Astrocyte (in vitro differentiated cells and primary cell): ENCODE measurements around the gene KCNJ11. TPM values are rescaled to one million over a fixed set of nuclear protein-coding genes. Genes with fewer than 3 reads are reported as not detected.

Experiments
- DNase-seq: peaks from one replicate; pipeline ENCODE4 v3.0.0-alpha.2; 2010; ENCODE audit warnings: low read depth
- FAIRE-seq: peaks from 2 replicates; lab custom pipeline; 2011; peaks lifted over from hg19 to GRCh38; lab: Jason Lieb, UNC
- H2AFZ ChIP-seq: 2 replicates; pipeline ENCODE4 v1.6.0; 2012; ENCODE audit warnings: low read depth, low read length, inconsistent platforms
- H3K27ac ChIP-seq: 2 replicates; pipeline ENCODE4 v1.5.1; 2011; ENCODE audit warnings: low read depth, low read length, inconsistent platforms
- H3K27me3 ChIP-seq: 2 replicates; pipeline ENCODE4 v1.6.0; 2011; ENCODE audit warnings: low read length, inconsistent platforms; ENCODE audit not compliant: insufficient read depth
- H3K36me3 ChIP-seq: 2 replicates; pipeline ENCODE4 v1.5.1; 2011; ENCODE audit warnings: low read length, inconsistent platforms; ENCODE audit not compliant: insufficient read depth
- H3K4me1 ChIP-seq: 2 replicates; pipeline ENCODE4 v1.5.1; 2011; ENCODE audit warnings: low read length, inconsistent platforms; ENCODE audit not compliant: insufficient read depth
- H3K4me2 ChIP-seq: 2 replicates; pipeline ENCODE4 v1.6.0; 2012; ENCODE audit warnings: low read length, inconsistent platforms
- H3K4me3 ChIP-seq: 2 replicates; pipeline ENCODE4 v1.5.1; 2011; ENCODE audit warnings: low read depth, mild to moderate bottlenecking, low read length, inconsistent platforms; ENCODE audit not compliant: insufficient read depth
- H3K79me2 ChIP-seq: 2 replicates; pipeline ENCODE4 v1.6.0; 2012; ENCODE audit warnings: mild to moderate bottlenecking, low read length, inconsistent platforms; ENCODE audit not compliant: insufficient read depth
- H3K9ac ChIP-seq: 2 replicates; pipeline ENCODE4 v1.6.0; 2012; ENCODE audit warnings: mild to moderate bottlenecking, low read length, inconsistent platforms
- H3K9me3 ChIP-seq: 2 replicates; pipeline ENCODE4 v1.5.1; 2012; ENCODE audit warnings: low read depth, mild to moderate bottlenecking, low read length, inconsistent platforms; ENCODE audit not compliant: insufficient read depth
- H4K20me1 ChIP-seq: 2 replicates; pipeline ENCODE4 v1.6.0; 2012; ENCODE audit warnings: low read length, inconsistent platforms; ENCODE audit not compliant: insufficient read depth
- H3K27ac Mint-ChIP-seq: one replicate; pipeline ENCODE4 v1.8.0; 2021; ENCODE audit warnings: mild to moderate bottlenecking, mixed read lengths; ENCODE audit not compliant: unreplicated experiment
- H3K27me3 Mint-ChIP-seq: one replicate; pipeline ENCODE4 v1.8.0; 2021; ENCODE audit warnings: low read depth, mixed read lengths; ENCODE audit not compliant: unreplicated experiment
- H3K36me3 Mint-ChIP-seq: one replicate; pipeline ENCODE4 v1.8.0; 2021; ENCODE audit warnings: low read depth, mixed read lengths; ENCODE audit not compliant: unreplicated experiment
- H3K4me1 Mint-ChIP-seq: one replicate; pipeline ENCODE4 v1.8.0; 2021; ENCODE audit warnings: low read depth, mixed read lengths; ENCODE audit not compliant: unreplicated experiment
- H3K4me3 Mint-ChIP-seq: one replicate; pipeline ENCODE4 v1.8.0; 2021; ENCODE audit warnings: mild to moderate bottlenecking, moderate library complexity, mixed read lengths; ENCODE audit not compliant: unreplicated experiment
- H3K9me3 Mint-ChIP-seq: one replicate; pipeline ENCODE4 v1.8.0; 2021; ENCODE audit warnings: mild to moderate bottlenecking, mixed read lengths; ENCODE audit not compliant: unreplicated experiment
- CTCF ChIP-seq: IDR thresholded peaks from 2 replicates; pipeline ENCODE4 v1.5.1; 2011; ENCODE audit warnings: low read depth, mild to moderate bottlenecking, inconsistent platforms, low read length, moderate library complexity; ENCODE audit not compliant: insufficient read depth
- EZH2 ChIP-seq: IDR thresholded peaks from 2 replicates; pipeline ENCODE4 v1.6.1; 2012; ENCODE audit warnings: mild to moderate bottlenecking, low read length, inconsistent platforms; ENCODE audit not compliant: insufficient read depth
- total RNA-seq: library from RNA; stranded (reverse); gene quantifications from 2 replicates; pipeline ENCODE4 v1.2.1, GENCODE V29; 2021

Gene KCNJ11
- total RNA-seq, 1 donor from 2014 or later: 0.43 TPM

GRCh38 chr11:17375547-17375946 is 12.9 kb downstream of the KCNJ11 start:
- Histone ChIP-seq H3K4me2 (no peak overlapping the region), H2AFZ (no peak overlapping the region), H4K20me1 (no peaks in the 10 kb centered on the region), H3K4me1 (peaks cover 1% of the 10 kb centered on the region), H3K36me3 (no peaks in the 10 kb centered on the region), H3K9ac (no peak overlapping the region), H3K4me3 (no peak overlapping the region), H3K27me3 (no peaks in the 10 kb centered on the region), H3K27ac (no peak overlapping the region), H3K9me3 (peaks cover 31% of the 10 kb centered on the region), H3K79me2 (no peaks in the 10 kb centered on the region)
- DNase-seq (no peak), FAIRE-seq (no peak)
- peaks cover 43% of the 10 kb centered on the region for H3K36me3 Mint-ChIP-seq
- TF ChIP-seq EZH2 (no peak), CTCF (no peak)
- H3K4me1 Mint-ChIP-seq: no peaks in the 10 kb centered on the region
- no peak overlapping the region for H3K4me3 Mint-ChIP-seq
- peaks cover 46% of the 10 kb centered on the region for H3K9me3 Mint-ChIP-seq
- H3K27me3 Mint-ChIP-seq: no peaks in the 10 kb centered on the region
- H3K27ac Mint-ChIP-seq: no peak overlapping the region

GRCh38 chr11:17371614-17372013 is 16.8 kb downstream of the KCNJ11 start:
- Mint-ChIP-seq H3K9me3 (peaks cover 68% of the 10 kb centered on the region), H3K4me3 (no peak overlapping the region), H3K27ac (no peak overlapping the region), H3K36me3 (peaks cover 57% of the 10 kb centered on the region), H3K4me1 (peaks cover 3% of the 10 kb centered on the region), H3K27me3 (no peaks in the 10 kb centered on the region)
- DNase-seq (peak; percentile 53), FAIRE-seq (no peak)
- H3K4me1 ChIP-seq: no peaks in the 10 kb centered on the region
- no peaks in the 10 kb centered on the region for H3K79me2 ChIP-seq
- no peaks in the 10 kb centered on the region for H3K27me3 ChIP-seq
- peaks cover 48% of the 10 kb centered on the region for H3K9me3 ChIP-seq
- H3K9ac ChIP-seq: no peak overlapping the region
- TF ChIP-seq CTCF: no peak
- no peak for TF ChIP-seq EZH2
- no peak overlapping the region for H3K4me2 ChIP-seq
- no peak overlapping the region for H3K27ac ChIP-seq
- no peak overlapping the region for H3K4me3 ChIP-seq
- H3K36me3 ChIP-seq: peaks cover 4% of the 10 kb centered on the region
- H2AFZ ChIP-seq: no peak overlapping the region
- H4K20me1 ChIP-seq: no peaks in the 10 kb centered on the region

GRCh38 chr11:17369684-17370243 is 18.7 kb downstream of the KCNJ11 start:
- DNase-seq (no peak), FAIRE-seq (no peak)
- no peaks in the 10 kb centered on the region for H3K79me2 ChIP-seq
- H3K27ac ChIP-seq: no peak overlapping the region
- H3K4me1 Mint-ChIP-seq: peaks cover 3% of the 10 kb centered on the region
- no peaks in the 10 kb centered on the region for H3K27me3 ChIP-seq
- peaks cover 63% of the 10 kb centered on the region for H3K9me3 Mint-ChIP-seq
- peaks cover 46% of the 10 kb centered on the region for H3K9me3 ChIP-seq
- H3K4me2 ChIP-seq: no peak overlapping the region
- H3K4me3 Mint-ChIP-seq: no peak overlapping the region
- H2AFZ ChIP-seq: no peak overlapping the region
- no peak overlapping the region for H3K4me3 ChIP-seq
- no peak overlapping the region for H3K27ac Mint-ChIP-seq
- H3K27me3 Mint-ChIP-seq: peaks cover 2% of the 10 kb centered on the region
- peaks cover 55% of the 10 kb centered on the region for H3K36me3 Mint-ChIP-seq
- TF ChIP-seq EZH2 (no peak), CTCF (no peak)
- H3K4me1 ChIP-seq: no peaks in the 10 kb centered on the region
- no peak overlapping the region for H3K9ac ChIP-seq
- H3K36me3 ChIP-seq: peaks cover 4% of the 10 kb centered on the region
- H4K20me1 ChIP-seq: no peaks in the 10 kb centered on the region
